ENCODE measurements around the gene SYT1.

- no peak for TF ChIP-seq CTCF (IDR thresholded peaks at IDR 0.05)
- no peak for TF ChIP-seq POLR2A (IDR thresholded peaks at IDR 0.05)
- TF ChIP-seq POLR2AphosphoS5 (IDR thresholded peaks at IDR 0.05): no peak
These were observed 533.0 kb downstream of the SYT1 start for GRCh38 chr12:79397609-79398008.

All from sigmoid colon (tissue), 4 donors.